Measurements from ENCODE around the gene KLK13.

DNA sequence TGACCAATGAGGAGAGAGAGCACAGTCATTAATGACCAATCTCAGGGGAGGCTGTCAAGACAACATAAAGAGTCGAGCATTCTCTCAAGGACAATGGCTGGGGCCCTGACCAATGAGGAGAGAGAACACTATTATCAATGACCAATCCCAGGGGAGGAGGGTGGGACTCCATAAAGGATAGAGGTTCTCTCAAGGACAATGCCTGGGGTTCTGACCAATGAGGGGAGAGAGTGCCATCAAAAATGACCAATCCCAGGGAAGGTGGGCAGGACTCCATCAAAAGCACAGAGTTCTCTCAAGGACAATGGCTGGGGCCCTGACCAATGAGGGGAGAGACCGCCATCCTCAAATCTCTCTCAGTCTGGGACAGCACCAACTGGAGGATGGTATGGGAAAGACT, 35.2 kb downstream of the KLK13 start:
- TF ChIP-seq KDM1A (IDR thresholded peaks at IDR 0.05; ENCODE audit: borderline replicate concordance, low read length) (no peak), POLR2A (IDR thresholded peaks at IDR 0.05; ENCODE audit: control extremely low read depth in 1 of 2, low read depth in 2 of 2, low read length in 2 of 2) (no peak), POLR2AphosphoS5 (IDR thresholded peaks at IDR 0.05; ENCODE audit: low read depth, low read length) (no peak), YY1 (IDR thresholded peaks at IDR 0.05; ENCODE audit: low read depth, low read length) (no peak), POU5F1 (IDR thresholded peaks at IDR 0.05; ENCODE audit: low read depth, low read length) (no peak), HDAC6 (IDR thresholded peaks at IDR 0.05; ENCODE audit: low read depth, low read length) (no peak), CREB1 (IDR thresholded peaks at IDR 0.05) (no peak)
- TF ChIP-seq, protein P1, sequence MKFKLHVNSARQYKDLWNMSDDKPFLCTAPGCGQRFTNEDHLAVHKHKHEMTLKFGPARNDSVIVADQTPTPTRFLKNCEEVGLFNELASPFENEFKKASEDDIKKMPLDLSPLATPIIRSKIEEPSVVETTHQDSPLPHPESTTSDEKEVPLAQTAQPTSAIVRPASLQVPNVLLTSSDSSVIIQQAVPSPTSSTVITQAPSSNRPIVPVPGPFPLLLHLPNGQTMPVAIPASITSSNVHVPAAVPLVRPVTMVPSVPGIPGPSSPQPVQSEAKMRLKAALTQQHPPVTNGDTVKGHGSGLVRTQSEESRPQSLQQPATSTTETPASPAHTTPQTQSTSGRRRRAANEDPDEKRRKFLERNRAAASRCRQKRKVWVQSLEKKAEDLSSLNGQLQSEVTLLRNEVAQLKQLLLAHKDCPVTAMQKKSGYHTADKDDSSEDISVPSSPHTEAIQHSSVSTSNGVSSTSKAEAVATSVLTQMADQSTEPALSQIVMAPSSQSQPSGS (IDR thresholded peaks at IDR 0.05; ENCODE audit: low read length), result no peak
- TF ChIP-seq, protein P2, sequence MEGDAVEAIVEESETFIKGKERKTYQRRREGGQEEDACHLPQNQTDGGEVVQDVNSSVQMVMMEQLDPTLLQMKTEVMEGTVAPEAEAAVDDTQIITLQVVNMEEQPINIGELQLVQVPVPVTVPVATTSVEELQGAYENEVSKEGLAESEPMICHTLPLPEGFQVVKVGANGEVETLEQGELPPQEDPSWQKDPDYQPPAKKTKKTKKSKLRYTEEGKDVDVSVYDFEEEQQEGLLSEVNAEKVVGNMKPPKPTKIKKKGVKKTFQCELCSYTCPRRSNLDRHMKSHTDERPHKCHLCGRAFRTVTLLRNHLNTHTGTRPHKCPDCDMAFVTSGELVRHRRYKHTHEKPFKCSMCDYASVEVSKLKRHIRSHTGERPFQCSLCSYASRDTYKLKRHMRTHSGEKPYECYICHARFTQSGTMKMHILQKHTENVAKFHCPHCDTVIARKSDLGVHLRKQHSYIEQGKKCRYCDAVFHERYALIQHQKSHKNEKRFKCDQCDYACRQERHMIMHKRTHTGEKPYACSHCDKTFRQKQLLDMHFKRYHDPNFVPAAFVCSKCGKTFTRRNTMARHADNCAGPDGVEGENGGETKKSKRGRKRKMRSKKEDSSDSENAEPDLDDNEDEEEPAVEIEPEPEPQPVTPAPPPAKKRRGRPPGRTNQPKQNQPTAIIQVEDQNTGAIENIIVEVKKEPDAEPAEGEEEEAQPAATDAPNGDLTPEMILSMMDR (IDR thresholded peaks at IDR 0.05; ENCODE audit: control extremely low read depth in 1 of 3, insufficient read depth in 1 of 3, low read depth in 1 of 3, low read length in 3 of 3), result peak in 1 of 3 experiments; percentile 26; a peak in 1 of 4 replicates
- TF ChIP-seq, protein P3, sequence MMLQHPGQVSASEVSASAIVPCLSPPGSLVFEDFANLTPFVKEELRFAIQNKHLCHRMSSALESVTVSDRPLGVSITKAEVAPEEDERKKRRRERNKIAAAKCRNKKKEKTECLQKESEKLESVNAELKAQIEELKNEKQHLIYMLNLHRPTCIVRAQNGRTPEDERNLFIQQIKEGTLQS (IDR thresholded peaks at IDR 0.05; ENCODE audit: insufficient read depth, low read depth, low read length), result no peak
- TF ChIP-seq, protein P4, sequence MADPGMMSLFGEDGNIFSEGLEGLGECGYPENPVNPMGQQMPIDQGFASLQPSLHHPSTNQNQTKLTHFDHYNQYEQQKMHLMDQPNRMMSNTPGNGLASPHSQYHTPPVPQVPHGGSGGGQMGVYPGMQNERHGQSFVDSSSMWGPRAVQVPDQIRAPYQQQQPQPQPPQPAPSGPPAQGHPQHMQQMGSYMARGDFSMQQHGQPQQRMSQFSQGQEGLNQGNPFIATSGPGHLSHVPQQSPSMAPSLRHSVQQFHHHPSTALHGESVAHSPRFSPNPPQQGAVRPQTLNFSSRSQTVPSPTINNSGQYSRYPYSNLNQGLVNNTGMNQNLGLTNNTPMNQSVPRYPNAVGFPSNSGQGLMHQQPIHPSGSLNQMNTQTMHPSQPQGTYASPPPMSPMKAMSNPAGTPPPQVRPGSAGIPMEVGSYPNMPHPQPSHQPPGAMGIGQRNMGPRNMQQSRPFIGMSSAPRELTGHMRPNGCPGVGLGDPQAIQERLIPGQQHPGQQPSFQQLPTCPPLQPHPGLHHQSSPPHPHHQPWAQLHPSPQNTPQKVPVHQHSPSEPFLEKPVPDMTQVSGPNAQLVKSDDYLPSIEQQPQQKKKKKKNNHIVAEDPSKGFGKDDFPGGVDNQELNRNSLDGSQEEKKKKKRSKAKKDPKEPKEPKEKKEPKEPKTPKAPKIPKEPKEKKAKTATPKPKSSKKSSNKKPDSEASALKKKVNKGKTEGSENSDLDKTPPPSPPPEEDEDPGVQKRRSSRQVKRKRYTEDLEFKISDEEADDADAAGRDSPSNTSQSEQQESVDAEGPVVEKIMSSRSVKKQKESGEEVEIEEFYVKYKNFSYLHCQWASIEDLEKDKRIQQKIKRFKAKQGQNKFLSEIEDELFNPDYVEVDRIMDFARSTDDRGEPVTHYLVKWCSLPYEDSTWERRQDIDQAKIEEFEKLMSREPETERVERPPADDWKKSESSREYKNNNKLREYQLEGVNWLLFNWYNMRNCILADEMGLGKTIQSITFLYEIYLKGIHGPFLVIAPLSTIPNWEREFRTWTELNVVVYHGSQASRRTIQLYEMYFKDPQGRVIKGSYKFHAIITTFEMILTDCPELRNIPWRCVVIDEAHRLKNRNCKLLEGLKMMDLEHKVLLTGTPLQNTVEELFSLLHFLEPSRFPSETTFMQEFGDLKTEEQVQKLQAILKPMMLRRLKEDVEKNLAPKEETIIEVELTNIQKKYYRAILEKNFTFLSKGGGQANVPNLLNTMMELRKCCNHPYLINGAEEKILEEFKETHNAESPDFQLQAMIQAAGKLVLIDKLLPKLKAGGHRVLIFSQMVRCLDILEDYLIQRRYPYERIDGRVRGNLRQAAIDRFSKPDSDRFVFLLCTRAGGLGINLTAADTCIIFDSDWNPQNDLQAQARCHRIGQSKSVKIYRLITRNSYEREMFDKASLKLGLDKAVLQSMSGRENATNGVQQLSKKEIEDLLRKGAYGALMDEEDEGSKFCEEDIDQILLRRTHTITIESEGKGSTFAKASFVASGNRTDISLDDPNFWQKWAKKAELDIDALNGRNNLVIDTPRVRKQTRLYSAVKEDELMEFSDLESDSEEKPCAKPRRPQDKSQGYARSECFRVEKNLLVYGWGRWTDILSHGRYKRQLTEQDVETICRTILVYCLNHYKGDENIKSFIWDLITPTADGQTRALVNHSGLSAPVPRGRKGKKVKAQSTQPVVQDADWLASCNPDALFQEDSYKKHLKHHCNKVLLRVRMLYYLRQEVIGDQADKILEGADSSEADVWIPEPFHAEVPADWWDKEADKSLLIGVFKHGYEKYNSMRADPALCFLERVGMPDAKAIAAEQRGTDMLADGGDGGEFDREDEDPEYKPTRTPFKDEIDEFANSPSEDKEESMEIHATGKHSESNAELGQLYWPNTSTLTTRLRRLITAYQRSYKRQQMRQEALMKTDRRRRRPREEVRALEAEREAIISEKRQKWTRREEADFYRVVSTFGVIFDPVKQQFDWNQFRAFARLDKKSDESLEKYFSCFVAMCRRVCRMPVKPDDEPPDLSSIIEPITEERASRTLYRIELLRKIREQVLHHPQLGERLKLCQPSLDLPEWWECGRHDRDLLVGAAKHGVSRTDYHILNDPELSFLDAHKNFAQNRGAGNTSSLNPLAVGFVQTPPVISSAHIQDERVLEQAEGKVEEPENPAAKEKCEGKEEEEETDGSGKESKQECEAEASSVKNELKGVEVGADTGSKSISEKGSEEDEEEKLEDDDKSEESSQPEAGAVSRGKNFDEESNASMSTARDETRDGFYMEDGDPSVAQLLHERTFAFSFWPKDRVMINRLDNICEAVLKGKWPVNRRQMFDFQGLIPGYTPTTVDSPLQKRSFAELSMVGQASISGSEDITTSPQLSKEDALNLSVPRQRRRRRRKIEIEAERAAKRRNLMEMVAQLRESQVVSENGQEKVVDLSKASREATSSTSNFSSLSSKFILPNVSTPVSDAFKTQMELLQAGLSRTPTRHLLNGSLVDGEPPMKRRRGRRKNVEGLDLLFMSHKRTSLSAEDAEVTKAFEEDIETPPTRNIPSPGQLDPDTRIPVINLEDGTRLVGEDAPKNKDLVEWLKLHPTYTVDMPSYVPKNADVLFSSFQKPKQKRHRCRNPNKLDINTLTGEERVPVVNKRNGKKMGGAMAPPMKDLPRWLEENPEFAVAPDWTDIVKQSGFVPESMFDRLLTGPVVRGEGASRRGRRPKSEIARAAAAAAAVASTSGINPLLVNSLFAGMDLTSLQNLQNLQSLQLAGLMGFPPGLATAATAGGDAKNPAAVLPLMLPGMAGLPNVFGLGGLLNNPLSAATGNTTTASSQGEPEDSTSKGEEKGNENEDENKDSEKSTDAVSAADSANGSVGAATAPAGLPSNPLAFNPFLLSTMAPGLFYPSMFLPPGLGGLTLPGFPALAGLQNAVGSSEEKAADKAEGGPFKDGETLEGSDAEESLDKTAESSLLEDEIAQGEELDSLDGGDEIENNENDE (IDR thresholded peaks at IDR 0.05; ENCODE audit: insufficient replicate concordance, low read length), result no peak
